Activated CD8-positive, alpha-beta memory T cell treated with anti-CD3 and anti-CD28 coated beads for 1 hour (primary cell): ENCODE data around the gene TCOF1.

Experiments used
- DNase-seq, 2 donors: peaks; one replicate each; pipeline ENCODE4 v3.0.0-alpha.2; 2020; ENCODE audit warnings: low read depth in 1 of 2; ENCODE audit errors: extremely low read depth in 1 of 2

TCOF1 gene

DNA sequence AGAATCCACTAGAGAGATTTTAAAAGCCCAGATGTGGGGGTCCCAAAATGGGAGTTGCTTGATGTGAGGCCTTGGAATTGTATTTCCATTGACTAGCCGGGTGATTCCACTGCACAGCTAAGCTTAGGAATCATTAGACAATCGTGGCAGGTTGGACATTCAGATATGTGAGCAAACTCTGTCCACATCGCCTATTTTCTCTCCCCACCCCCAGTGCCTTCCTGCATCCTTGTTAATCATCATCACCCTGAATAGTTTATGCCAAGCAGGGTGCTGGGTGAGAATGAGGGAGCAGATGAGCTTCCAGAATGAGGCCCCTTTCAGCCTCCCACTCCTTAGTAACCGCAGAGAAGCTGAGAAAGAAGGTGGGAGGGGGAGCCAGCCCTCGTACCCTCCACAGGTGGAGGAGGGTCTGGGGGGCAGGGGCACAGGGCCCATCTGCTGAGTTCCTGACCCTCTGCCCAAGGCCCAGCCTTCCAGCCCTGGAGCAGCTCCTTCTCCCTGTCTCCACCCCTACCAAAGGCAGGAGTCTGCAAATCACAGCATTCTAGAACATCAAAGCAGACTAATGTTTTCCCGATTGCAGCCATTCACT, 7.7 kb upstream of the TCOF1 start:
- DNase-seq = no peak

DNA sequence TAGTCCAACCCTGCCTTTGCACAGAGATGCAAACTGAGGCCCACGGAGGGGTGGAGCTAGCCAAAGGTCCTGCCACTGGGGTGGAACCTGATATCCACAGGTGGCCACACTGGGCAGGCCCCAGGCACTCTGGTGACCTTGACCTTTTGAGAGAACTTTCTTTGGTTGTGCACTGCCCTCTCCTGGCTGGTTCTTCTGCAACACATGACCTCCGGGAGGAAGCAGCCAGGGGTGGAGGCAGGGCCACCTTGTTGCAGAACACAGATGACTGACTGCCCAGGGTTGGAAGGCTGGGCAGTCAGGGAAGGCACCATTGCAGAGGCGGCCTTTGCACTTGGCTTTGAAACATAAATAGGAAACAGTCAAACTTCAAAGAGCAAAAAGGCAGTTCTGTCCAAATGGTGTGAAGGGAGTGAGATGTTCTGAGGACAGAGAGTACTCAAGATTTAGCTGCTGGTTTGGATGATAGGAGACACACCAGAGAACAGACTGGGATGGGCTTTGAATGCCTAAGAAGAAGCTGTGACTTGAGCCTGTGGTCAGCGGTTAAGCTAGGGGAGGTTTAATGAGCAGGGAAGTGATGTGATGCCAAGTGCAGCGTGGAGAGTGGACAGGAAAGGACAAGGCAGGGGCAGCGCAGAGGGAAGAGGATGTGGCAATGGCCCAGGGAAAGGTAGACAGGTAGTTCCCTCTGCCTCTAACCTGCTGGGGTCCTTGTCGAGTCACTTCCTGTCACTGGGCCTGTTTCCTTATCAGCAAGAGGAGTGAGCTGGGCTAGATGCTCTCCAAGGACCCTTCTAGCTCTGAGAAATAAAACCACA, 6.8 kb upstream of the TCOF1 start:
- peak in 1 of 2 donors; percentile 13 for DNase-seq

DNA sequence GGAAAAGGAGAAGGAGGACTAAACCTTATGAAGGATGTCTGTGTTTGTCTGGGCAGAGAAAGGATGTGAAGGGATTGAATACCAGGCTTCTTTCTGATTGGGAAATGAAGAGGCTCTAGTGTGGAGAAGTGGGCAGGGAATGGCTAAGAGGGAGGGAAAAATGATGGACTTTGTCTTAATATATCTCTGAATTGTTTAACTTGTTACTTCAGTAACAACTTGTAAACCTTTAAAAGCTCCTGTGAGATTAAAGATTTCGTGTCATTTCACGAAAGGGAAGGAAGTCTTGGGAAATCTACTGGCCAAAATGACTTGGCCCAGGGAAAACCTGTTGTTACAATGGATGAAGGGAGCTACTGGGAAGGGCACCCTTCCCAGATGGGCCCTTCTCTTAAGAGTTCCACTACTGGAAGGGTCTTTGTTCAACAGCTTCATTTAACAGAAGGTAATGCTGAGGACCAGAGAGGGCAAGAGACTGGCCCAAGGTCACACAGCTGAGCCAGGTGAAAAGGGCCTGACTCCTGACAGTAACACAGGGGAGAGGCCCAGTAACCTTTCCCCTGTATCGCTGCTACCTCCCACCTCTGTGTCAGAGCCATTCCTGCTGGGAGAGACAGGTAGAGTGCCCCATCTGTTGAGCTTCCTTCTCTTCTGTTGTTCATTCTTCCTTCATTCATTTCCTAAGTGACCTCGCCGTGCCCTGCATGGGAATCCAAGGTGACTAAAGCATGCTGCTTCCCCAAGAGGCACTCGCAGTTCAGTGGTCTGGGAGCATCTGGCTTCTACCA, 5.1 kb upstream of the TCOF1 start:
- no peak for DNase-seq

DNA sequence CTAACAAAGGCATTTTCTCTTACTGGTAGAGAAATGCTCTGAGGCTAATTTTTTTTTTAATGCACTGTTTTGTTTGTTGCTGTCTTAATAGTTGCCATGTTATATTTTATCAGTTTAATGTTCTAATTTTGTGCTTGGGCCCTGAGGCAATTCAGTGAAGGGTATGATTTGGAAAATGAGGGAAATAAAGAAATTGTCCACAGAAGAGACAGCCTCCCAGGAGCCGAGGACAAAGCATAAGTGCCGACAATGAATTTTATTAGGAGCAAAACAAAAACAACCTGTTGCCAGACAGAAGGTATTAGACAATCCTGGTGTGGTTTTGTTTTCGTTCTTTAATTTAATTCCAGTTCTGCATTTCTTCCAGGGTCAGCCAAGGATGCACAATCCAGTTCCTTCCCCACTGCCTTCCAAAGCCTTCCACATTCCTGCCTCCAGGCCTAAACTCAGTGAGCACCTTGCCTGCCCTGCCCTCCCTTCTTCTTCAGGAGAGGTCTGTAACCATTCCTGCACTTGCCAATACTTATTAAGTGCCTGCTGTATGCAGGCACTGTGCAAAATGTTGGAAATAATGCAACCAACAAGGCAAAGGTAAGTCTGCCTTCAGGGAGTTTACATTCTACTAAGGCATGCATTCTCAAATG, 4.3 kb upstream of the TCOF1 start:
- DNase-seq = no peak

DNA sequence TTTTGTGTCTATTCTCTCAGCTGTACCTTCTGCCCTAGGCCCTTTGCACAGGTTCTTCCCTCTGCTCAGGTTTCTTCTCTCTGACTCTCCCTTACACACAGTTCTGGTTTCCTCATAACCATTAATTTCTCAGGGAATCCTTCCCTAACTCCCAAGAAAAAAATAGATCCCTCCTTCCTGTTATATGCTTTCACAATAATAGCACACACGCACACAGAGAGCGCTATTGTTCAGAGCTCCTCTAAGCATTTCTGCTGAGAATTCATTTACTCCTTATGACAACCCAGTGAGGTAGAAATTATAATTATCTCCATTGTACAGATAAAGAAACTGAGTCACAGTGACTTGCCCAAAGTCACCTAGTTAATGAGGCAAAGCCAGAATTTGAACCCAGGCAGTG, 1.7 kb upstream of the TCOF1 start:
- DNase-seq = no peak

DNA sequence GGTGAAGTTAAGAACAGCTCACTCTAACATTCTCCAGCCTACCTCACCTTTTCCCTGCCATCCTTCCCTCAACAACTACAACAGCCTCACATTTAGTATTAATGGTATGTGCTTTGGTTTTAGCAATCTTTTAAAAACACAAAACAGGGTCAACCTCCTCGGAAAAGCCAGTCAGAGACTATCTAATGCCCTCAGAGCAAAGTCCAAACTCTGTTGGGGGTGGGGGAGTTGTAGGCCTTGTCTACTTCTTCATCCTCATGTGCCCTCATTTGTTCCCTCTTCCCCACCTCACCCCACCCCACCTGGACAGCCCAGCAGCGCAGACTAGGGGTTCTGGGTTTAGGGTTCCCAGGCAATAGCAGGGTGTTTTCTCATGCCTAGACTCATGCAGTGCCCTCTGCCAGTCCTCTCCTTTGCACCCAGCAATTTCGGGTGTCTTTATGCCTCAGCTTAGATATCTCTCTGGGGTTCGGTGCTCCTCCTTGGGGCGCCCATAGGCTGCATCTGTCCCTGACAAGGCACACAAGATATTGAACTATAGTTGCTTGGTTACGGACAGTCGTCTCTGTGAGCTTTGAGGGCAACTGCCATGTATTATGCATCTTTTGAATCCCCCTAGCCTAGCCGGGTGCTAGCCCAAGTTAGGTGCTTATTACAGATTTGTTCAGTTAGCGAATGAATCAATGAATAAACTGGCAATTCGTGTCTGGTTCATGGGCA, 762 bp upstream of the TCOF1 start:
- no peak for DNase-seq

DNA sequence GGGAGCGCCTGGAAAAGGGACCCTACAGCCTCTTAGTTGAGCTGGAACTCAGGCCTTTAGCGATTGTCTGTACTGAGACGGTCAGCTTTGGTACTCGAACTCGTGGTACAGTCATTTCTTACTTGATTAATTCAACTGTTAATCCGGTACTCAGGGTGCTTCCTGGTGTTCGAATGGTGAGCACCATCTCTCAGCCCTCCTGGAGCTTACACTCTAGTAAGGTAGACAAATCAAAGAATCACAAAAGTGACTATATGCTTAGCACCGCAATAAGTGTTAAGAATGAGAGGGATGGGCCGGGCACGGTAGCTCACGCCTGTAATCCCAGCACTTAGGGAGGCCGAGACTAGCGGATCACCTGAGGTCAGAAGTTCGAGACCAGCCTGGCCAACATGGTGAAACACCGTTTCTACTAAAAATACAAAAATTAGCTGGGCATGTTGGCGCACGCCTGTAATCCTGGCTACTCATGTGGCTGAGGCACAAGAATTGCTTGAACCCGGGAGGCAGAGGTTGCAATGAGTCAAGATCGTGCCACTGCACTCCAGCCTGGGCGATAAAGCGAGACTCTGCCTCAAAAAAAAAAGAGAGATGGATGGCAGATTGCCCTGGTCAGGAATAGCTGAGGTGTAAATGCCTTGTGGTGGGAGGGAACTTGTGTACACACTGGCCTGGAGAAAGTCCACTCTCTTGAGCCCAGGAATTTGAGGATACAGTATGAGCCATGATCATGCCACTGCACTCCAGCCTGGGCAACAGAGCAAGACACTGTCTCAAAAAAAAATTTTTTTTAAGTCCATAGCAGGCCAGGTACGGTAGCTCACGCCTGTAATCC, 981 bp downstream of the TCOF1 start:
- DNase-seq = no peak

DNA sequence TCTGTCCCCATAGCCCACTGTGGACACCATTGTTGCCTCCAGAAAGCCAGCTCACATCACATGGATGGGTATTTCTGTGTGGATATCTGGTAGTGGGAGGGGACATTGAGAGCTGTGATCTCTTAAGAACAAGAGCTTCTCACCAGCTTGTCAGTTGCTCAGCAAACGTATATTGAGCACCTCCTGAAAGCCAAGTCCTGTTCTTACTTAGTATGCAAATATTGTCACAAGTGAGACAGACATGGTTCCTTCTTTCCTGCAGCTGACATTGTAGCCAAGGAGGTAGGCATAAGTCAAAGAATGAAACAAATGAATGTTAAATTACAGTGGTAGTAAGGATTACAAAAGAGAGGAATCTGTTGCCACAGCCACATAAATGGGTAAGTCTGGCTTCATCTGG, 3.8 kb downstream of the TCOF1 start:
- no peak for DNase-seq

DNA sequence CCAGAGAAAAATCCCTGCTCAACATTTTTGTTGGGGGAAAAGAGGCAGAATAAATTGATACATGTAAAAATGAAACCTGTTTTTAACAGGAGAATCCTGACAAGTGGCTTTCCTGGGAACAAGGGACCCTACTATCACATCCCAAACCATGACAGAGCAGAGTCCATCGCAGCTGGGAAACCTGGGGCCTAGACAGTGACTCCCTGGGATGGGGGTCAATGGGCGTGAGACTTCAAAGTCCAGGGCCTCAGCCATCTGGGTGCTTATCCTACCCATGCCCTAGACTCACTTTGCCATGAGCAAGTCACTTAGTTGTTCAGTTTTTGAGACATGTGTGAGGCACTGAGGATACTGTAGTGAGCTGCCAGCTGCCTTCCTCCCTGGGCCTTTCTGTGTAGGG, 5.7 kb downstream of the TCOF1 start:
- DNase-seq = no peak

DNA sequence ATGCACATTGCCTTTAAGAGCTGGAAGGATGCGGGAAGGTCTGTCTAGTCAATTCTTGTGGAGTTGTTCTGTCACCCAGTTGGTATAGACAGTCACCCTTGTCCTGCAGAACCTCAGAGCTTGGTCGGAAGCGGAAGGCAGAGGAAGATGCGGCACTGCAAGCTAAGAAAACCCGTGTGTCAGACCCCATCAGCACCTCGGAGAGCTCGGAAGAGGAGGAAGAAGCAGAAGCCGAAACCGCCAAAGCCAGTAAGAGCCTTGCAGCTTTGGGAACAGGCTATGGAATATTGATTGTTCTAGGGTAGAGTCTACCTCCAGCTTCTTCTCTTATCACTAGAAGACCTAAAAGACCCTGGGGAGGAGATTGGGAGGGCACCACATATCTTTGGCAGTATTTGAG, 6.5 kb downstream of the TCOF1 start:
- DNase-seq = no peak

DNA sequence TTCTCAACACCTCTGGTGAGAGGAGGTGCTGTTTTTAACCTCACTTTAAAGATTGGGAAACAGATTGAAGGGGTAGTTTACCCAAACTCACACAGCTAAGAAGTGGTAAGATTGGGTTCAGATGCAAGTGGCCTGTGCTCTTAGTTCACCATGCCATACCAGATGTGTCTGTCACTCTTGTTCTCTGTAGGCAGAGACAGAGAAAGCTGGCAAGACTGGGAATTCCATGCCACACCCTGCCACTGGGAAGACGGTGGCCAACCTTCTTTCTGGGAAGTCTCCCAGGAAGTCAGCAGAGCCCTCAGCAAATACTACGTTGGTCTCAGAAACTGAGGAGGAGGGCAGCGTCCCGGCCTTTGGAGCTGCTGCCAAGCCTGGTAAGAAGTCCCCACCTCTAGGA, 11.0 kb downstream of the TCOF1 start:
- DNase-seq = no peak

DNA sequence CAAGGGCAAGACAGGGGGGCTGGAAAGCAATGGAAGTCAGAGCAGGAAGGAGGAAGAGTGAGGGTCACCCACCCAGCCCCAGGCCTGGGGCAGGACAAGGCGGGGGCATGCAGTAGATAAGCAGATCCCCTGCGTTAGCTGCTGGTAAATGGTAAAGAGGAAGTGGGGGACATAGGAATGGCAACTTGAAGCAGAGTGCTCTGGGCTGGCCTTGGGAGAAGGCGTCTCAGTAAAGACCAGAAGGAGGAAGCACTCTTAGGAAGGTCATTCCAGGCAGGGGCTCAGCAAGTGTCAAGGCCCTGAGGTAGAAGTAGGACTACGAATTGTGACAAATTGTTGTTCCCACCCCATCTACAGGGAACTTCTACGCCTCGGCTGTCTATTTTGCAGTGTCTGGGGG, 15.1 kb downstream of the TCOF1 start:
- no peak for DNase-seq

DNA sequence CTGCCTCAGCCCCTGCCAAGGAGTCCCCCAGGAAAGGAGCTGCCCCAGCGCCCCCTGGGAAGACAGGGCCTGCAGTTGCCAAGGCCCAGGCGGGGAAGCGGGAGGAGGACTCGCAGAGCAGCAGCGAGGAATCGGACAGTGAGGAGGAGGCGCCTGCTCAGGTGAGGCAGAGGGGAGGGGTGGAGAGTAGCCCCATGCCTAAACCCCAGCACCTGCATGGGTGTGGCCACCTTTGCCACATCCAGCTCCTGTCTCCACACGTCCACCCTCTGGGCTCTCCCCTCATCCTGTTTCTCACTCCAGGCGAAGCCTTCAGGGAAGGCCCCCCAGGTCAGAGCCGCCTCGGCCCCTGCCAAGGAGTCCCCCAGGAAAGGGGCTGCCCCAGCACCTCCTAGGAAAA, 17.2 kb downstream of the TCOF1 start:
- no peak for DNase-seq

DNA sequence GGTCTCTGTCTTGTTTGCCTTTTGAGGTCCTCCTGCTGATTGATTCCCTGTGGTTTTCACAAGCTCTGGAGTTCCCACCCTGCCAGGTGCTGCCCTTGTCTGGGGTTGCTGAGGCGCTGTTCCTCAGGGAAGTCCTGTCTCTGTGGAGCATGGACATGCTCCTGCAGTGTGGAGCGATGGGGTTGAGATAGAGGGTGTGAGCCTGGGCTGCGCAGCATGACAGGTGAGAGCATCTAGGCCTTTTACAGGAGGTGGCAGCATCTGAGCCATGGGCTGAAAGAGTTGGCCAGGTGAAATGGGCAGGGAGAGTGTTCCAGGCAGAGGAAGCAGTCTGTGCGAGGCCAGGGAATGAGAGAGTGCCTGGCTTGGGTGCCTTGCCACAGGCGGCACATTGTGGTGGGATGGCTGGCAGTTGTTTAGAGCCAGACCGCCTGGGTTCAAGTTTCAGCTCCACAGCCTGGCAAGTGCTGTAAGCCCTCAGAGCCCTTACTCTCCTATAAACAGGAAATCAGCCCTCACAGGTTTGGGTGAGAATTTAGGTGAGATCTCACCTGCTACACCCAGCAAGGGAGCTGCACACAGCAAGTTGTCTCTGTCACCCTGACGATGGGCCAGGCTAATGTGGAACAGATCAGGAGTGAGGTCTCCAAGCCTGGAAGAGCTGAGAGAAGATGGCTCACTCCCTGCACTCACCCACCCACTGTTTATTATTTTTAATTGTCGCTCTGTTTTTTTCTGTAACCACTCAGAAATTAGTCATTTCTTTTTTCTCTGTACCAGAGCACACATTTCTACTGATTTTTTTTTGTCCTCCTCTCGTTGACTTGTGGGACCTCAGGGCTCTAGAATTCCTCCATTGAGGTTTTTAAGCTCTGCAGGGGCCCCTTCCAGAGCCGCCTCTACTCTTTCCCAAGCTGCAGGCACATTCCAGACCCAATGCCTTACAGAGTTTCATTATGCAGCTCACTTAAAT, 19.6 kb downstream of the TCOF1 start:
- no peak for DNase-seq

DNA sequence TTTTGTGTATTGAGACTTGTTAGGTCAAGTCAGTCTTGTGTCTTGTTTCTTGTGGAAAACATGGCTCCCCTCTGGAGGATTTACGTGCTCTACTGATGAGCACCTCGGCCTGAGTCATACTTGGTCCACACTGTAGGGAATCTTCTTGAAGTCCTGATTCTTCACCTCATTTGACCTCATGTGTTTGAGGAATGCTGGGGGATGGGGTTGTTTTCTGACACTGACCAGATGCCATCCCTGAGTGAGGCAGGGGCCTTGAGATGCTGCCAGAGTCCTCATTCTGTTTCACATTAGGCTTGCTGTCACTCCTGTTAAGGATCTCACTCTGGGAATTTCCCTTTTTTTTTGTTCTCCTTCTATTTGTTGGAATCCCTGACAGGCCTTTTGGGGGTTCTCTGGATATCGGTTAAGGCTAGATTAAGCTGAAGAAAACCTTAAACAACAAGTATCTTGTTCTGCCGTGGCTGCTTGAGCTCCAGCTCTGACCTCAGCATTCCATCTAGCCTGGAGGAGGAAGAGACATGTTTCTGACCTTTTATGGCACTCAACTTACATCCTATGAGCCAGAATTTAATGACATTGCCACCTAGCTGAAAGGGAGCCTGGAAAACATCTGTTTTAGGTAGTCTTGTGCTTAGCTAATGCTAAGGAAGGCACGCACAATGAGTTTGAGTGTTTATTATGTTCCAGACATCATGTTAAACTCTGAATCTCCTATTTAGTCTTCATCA, 20.6 kb downstream of the TCOF1 start:
- no peak for DNase-seq

DNA sequence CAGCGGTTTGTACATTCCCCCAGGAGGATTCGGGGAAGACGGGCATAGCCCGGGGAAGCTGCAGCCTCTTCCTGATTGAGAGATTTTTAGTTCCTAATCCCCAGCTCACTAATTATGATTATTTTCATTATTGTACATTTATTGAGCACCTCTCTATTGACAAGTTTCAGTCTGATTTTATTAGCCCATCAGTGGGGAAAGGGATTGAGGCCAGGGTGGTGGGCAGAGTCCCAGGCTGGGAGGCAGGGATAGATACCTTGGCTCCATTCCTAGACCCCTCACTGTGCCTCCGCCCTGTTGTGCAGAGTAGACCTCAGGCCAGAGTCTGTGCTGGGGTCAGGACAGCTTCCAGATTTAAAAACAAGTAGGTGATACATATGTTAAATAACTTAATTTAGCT, 27.2 kb downstream of the TCOF1 start:
- DNase-seq = no peak

DNA sequence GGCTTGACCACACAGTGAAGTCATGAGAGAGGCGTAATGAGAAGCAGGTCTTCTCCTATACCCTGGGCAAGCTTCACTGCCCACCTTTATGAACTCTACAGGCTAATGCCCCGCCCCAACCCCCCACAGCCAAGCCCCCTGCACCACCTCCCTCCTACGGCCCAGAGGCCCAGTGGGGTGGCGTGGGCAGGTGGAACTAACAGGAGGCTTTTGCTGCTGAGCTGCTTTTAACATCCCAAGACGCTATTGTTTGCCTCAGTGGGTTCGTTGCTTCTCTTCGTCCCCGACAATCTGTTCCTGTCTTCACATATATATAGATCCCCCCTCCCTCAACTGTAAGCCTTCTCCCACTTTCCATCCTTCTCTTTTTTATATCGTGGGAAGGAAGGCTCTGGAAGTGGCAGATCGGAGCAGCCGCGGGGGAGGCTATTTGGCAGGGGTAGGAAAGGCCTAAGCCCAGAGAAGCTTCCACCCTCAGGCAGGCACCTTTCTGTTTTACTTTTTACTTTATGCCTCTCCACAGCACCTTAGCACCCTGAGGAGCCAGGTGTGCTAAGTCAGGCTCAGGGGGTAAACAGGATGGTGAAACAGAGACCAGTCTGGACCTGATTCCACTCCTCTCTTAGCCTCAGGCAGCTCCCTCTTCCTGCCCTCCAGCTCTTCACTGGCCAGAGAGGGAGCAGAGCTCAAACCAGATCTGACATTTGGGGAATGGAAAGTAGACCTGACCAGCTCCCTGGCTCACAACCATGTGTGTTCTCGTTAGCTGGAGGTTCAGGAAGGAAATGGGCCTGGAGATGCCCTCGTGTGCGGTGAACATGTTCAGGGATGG, 28.7 kb downstream of the TCOF1 start:
- DNase-seq = no peak
